Ascending aorta (tissue), 2 donors: ENCODE results near the gene HIVEP2. TPM values are rescaled to one million over a fixed set of nuclear protein-coding genes. Genes with fewer than 3 reads are reported as not detected.

Source experiments
- DNase-seq, 2 donors: peaks; one replicate each; pipeline ENCODE4 v3.0.0-alpha.2; 2019; ENCODE audit warnings: low spot score in 2 of 2
- H3K27ac ChIP-seq, 2 donors: fragments of 200-600 bp; sonication (generic); one replicate each; pipeline ENCODE4 v1.5.1; 2016 to 2017; ENCODE audit warnings: mild to moderate bottlenecking in 1 of 2
- H3K27me3 ChIP-seq: fragments of 200-600 bp; sonication (generic); one replicate; pipeline ENCODE4 v1.5.1; 2017
- H3K36me3 ChIP-seq, 2 donors: fragments of 200-600 bp; sonication (generic); one replicate each; pipeline ENCODE4 v1.5.1; 2016
- H3K4me1 ChIP-seq, 2 donors: fragments of 200-600 bp; sonication (generic); one replicate each; pipeline ENCODE4 v1.5.1; 2016 to 2017; ENCODE audit warnings: mild to moderate bottlenecking in 1 of 2
- H3K4me3 ChIP-seq, 2 donors: fragments of 200-600 bp; sonication (generic); one replicate each; pipeline ENCODE4 v1.5.1; 2016 to 2017; ENCODE audit warnings: mild to moderate bottlenecking in 1 of 2
- H3K9me3 ChIP-seq, 2 donors: fragments of 200-600 bp; sonication (generic); one replicate each; pipeline ENCODE4 v1.5.1; 2016
- CTCF ChIP-seq, 3 experiments: fragments of 200-600 bp in 2 of 3; fragments of 450-650 bp in 1 of 3; sonication (generic) in 2 of 3; IDR thresholded peaks; one replicate each; pipeline ENCODE4 v1.5.1; 2016 to 2019; ENCODE audit warnings: antibody characterized with exemption in 3 of 3, mild to moderate bottlenecking in 1 of 3, moderate library complexity in 1 of 3
- intact Hi-C: fragments of 100-400 bp; cut with DNase I; formaldehyde crosslinking; loops from one replicate; pipeline ENCODE4 v1.15.1; 2023
- total RNA-seq: library from RNA; depleted of rRNA; stranded (reverse); fragments of >200 nt; gene quantifications from one replicate; pipeline ENCODE4 v1.1.0, GENCODE V29; 2016

The HIVEP2 gene
- total RNA-seq, 1 donor from 2014 or later, result 14.5 TPM

- intact Hi-C loops, result no loop called here
- DNase-seq, result no peak
- no peaks in the 10 kb centered on the region for H3K4me1 ChIP-seq
- H3K9me3 ChIP-seq, result no peaks in the 10 kb centered on the region
- no peak overlapping the region for H3K27ac ChIP-seq
- TF ChIP-seq CTCF (IDR thresholded peaks at IDR 0.05), result no peak
- H3K36me3 ChIP-seq, result no peaks in the 10 kb centered on the region
- no peak overlapping the region for H3K4me3 ChIP-seq
- no peaks in the 10 kb centered on the region for H3K27me3 ChIP-seq
Observed at GRCh38 chr6:142891454-142891853, 53.5 kb downstream of the HIVEP2 start.

GRCh38 chr6:142888456-142888855 is 56.5 kb downstream of the HIVEP2 start:
- DNase-seq, result no peak
- Histone ChIP-seq H3K27ac (no peak overlapping the region), H3K4me3 (no peak overlapping the region), H3K27me3 (no peaks in the 10 kb centered on the region), H3K4me1 (peaks cover 0 to 12% of the 10 kb centered on the region in 2 donors), H3K9me3 (no peaks in the 10 kb centered on the region), H3K36me3 (no peaks in the 10 kb centered on the region)
- intact Hi-C loops, result loop anchor here (5.0 kb wide), 4 partner anchors 39 to 519 kb away; no protein-coding TSS in a partner anchor
- no peak for TF ChIP-seq CTCF (IDR thresholded peaks at IDR 0.05)

GRCh38 chr6:142887517-142887916 is 57.5 kb downstream of the HIVEP2 start:
- intact Hi-C loops, result loop anchor here (5.0 kb wide), 4 partner anchors 40 to 520 kb away; no protein-coding TSS in a partner anchor
- no peak for TF ChIP-seq CTCF (IDR thresholded peaks at IDR 0.05)

GRCh38 chr6:142886431-142887170 is 58.4 kb downstream of the HIVEP2 start:
- H3K4me3 ChIP-seq, result no peak overlapping the region
- no peak for DNase-seq
- H3K27me3 ChIP-seq, result no peaks in the 10 kb centered on the region
- intact Hi-C loops, result loop anchor here (5.0 kb wide), 4 partner anchors 41 to 521 kb away; no protein-coding TSS in a partner anchor
- H3K4me1 ChIP-seq, result peaks cover 0 to 15% of the 10 kb centered on the region in 2 donors
- H3K9me3 ChIP-seq, result no peaks in the 10 kb centered on the region
- TF ChIP-seq CTCF (IDR thresholded peaks at IDR 0.05), result peak in 1 of 3 experiments; percentile 34
- H3K36me3 ChIP-seq, result no peaks in the 10 kb centered on the region
- peak overlapping the region in 1 of 2 donors; percentile 11 for H3K27ac ChIP-seq

More at GRCh38 chr6:142887517-142887916, 57.5 kb downstream of the HIVEP2 start:
- no peaks in the 10 kb centered on the region for H3K36me3 ChIP-seq
- no peaks in the 10 kb centered on the region for H3K27me3 ChIP-seq
- H3K4me1 ChIP-seq, result peaks cover 0 to 15% of the 10 kb centered on the region in 2 donors
- H3K4me3 ChIP-seq, result no peak overlapping the region
- no peak overlapping the region for H3K27ac ChIP-seq
- no peaks in the 10 kb centered on the region for H3K9me3 ChIP-seq
- DNase-seq, result no peak

- H3K27ac ChIP-seq, result peak overlapping the region; percentile 52 to 60
- no peaks in the 10 kb centered on the region for H3K36me3 ChIP-seq
- no peaks in the 10 kb centered on the region for H3K27me3 ChIP-seq
- H3K4me1 ChIP-seq, result peaks cover 0 to 15% of the 10 kb centered on the region in 2 donors
- H3K9me3 ChIP-seq, result no peaks in the 10 kb centered on the region
- DNase-seq, result peak in 1 of 2 donors; percentile 80
- no peak for TF ChIP-seq CTCF (IDR thresholded peaks at IDR 0.05)
- H3K4me3 ChIP-seq, result peak overlapping the region; percentile 48 to 60
- intact Hi-C loops, result loop anchor here (1.0 to 5.0 kb wide), 7 partner anchors 39 to 522 kb away; no protein-coding TSS in a partner anchor
Observed at GRCh38 chr6:142885182-142885867, 59.7 kb downstream of the HIVEP2 start.
